Right lobe of liver (tissue), 4 donors: ENCODE measurements around the gene GRIA2.

Source experiments
- POLR2A ChIP-seq: fragments of 450-650 bp; IDR thresholded peaks from one replicate; pipeline ENCODE4 v1.6.1; 2017; ENCODE audit warnings: antibody characterized with exemption, mild to moderate bottlenecking
- TF ChIP-seq, protein P1 (sequence below), 4 donors: fragments of 200-600 bp in 3 of 4; fragments of 450-650 bp in 1 of 4; IDR thresholded peaks; one replicate each; pipeline versions ENCODE4 v1.5.1 to v1.8.0; 2016 to 2022; ENCODE audit warnings: antibody characterized with exemption in 4 of 4, mild to moderate bottlenecking in 2 of 4
- donor health status: DM: no; HTN: no; CAD: no.
- donor health status: DM: no; HTN: no; CAD: no.
- donor health status: DM: no; HTN: yes; CAD: no.

DNA sequence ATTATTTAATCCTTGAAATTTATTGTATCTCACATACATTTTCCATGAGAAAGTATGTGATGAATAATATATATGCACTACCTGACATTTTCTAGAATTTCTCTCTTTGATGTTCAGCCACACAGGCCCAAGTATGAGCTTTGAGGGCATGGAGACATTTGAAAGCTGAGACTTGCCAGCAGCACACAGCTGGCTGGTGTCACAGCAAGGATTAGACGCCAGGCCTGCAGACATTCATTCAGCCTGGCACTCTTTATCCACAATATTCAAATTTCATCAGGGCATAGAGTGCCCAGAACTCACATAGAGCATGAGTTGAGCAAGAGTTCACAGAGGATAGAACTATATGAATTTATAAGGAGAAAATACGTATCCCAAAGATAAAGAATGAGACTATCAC, 74.0 kb downstream of the GRIA2 start:
- TF ChIP-seq, protein P1, sequence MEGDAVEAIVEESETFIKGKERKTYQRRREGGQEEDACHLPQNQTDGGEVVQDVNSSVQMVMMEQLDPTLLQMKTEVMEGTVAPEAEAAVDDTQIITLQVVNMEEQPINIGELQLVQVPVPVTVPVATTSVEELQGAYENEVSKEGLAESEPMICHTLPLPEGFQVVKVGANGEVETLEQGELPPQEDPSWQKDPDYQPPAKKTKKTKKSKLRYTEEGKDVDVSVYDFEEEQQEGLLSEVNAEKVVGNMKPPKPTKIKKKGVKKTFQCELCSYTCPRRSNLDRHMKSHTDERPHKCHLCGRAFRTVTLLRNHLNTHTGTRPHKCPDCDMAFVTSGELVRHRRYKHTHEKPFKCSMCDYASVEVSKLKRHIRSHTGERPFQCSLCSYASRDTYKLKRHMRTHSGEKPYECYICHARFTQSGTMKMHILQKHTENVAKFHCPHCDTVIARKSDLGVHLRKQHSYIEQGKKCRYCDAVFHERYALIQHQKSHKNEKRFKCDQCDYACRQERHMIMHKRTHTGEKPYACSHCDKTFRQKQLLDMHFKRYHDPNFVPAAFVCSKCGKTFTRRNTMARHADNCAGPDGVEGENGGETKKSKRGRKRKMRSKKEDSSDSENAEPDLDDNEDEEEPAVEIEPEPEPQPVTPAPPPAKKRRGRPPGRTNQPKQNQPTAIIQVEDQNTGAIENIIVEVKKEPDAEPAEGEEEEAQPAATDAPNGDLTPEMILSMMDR (IDR thresholded peaks at IDR 0.05) = no peak
- TF ChIP-seq POLR2A = no peak
